Stomach (tissue), 4 donors: Measurements from ENCODE around the gene SLC23A3.

ENCODE experiments used
- EP300 ChIP-seq: sonication (generic); formaldehyde crosslinking; IDR thresholded peaks from one replicate; pipeline ENCODE4 v1.6.1; 2017; ENCODE audit warnings: antibody characterized with exemption
- POLR2A ChIP-seq, 4 donors: fragments of 450-650 bp; IDR thresholded peaks; one replicate each; pipeline ENCODE4 v1.6.1; 2016; ENCODE audit warnings: antibody characterized with exemption in 4 of 4, control low read depth in 2 of 4, mild to moderate bottlenecking in 1 of 4, moderate library complexity in 1 of 4
- POLR2AphosphoS5 ChIP-seq, 3 donors: sonication (generic); formaldehyde crosslinking; IDR thresholded peaks; one replicate each; pipeline ENCODE4 v1.6.1; 2016; ENCODE audit warnings: antibody characterized with exemption in 3 of 3
- TF ChIP-seq, protein P1 (sequence below), 7 experiments: fragments of 450-650 bp in 4 of 7; fragments of 200-600 bp in 3 of 7; sonication (generic) in 3 of 7; IDR thresholded peaks; one replicate each; pipeline ENCODE4 v1.5.1; 2016 to 2019; ENCODE audit warnings: antibody characterized with exemption in 7 of 7, control low read depth in 2 of 7, mild to moderate bottlenecking in 1 of 7

DNA sequence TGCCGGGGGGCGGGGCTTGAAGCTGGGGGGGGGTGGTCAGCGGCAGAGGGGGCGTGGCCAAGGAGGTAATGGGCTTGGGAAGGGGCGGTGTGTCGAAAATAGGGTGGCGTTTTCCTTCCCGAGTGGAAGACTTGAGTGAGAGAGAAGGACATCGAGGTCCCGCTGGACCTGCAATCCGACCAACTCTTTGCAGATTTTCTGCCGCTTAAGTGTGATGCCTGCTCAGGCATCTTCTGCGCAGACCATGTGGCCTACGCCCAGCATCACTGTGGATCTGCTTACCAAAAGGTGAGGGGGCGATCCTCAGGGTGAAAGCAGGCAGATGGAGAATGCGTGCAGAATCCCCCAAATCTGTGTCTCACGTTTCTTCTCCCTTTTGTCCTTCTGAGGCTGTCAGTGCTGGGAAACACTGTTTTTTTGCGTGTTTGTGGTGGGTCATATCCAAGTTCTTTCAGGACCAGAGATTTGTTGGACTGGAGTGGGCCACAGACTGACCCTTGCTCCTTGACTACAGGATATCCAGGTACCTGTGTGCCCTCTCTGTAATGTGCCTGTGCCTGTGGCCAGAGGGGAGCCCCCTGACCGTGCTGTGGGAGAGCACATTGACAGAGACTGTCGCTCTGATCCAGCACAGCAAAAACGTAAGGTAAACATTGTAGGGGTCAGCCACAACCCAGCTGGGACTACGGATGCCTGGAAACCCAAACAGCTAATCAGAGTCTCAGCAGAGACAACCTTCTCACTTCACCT, 37.5 kb upstream of the SLC23A3 start:
- TF ChIP-seq POLR2A (IDR thresholded peaks at IDR 0.05), result no peak
- TF ChIP-seq, protein P1, sequence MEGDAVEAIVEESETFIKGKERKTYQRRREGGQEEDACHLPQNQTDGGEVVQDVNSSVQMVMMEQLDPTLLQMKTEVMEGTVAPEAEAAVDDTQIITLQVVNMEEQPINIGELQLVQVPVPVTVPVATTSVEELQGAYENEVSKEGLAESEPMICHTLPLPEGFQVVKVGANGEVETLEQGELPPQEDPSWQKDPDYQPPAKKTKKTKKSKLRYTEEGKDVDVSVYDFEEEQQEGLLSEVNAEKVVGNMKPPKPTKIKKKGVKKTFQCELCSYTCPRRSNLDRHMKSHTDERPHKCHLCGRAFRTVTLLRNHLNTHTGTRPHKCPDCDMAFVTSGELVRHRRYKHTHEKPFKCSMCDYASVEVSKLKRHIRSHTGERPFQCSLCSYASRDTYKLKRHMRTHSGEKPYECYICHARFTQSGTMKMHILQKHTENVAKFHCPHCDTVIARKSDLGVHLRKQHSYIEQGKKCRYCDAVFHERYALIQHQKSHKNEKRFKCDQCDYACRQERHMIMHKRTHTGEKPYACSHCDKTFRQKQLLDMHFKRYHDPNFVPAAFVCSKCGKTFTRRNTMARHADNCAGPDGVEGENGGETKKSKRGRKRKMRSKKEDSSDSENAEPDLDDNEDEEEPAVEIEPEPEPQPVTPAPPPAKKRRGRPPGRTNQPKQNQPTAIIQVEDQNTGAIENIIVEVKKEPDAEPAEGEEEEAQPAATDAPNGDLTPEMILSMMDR (IDR thresholded peaks at IDR 0.05), result no peak
- no peak for TF ChIP-seq POLR2AphosphoS5 (IDR thresholded peaks at IDR 0.05)
- no peak for TF ChIP-seq EP300
